H1 (cell line): Measurements from ENCODE around the gene TBX6.

Experiments used
- CBX8 ChIP-seq: fragments of 300-800, 300-1000 bp; sonication (generic); IDR thresholded peaks from 2 replicates; pipeline ENCODE4 v1.7.1; 2016; ENCODE audit warnings: low read depth, low read length, borderline replicate concordance
- CEBPB ChIP-seq: IDR thresholded peaks from 2 replicates; pipeline ENCODE4 v1.6.1; 2012; ENCODE audit warnings: low read depth, low read length
- CTCF ChIP-seq, 3 experiments: IDR thresholded peaks; 1 replicate in 2 of 3; 2 replicates in 1 of 3; pipeline versions ENCODE4 v1.5.1 to v1.6.1; 2011; ENCODE audit warnings: low read length in 3 of 3, mild to moderate bottlenecking in 3 of 3, inconsistent platforms in 2 of 3, low read depth in 1 of 3, moderate library complexity in 1 of 3; ENCODE audit not compliant: insufficient read depth in 1 of 3; ENCODE audit errors: control extremely low read depth in 1 of 3
- KDM4A ChIP-seq: IDR thresholded peaks from one replicate; pipeline ENCODE4 v1.7.1; 2012; ENCODE audit warnings: low read depth, mild to moderate bottlenecking, moderate library complexity, low read length, inconsistent platforms; ENCODE audit not compliant: severe bottlenecking
- KDM5A ChIP-seq: fragments of 200-600 bp; IDR thresholded peaks from 2 replicates; pipeline ENCODE4 v1.7.1; 2012; ENCODE audit warnings: mild to moderate bottlenecking, low read length, inconsistent platforms, mixed read lengths
- MAX ChIP-seq: IDR thresholded peaks from 2 replicates; pipeline ENCODE4 v1.6.1; 2012; ENCODE audit warnings: inconsistent platforms
- NANOG ChIP-seq: IDR thresholded peaks from 2 replicates; pipeline ENCODE4 v1.6.1; 2011; ENCODE audit warnings: low read length, low read depth, mild to moderate bottlenecking, inconsistent platforms; ENCODE audit not compliant: insufficient read depth, poor library complexity, severe bottlenecking
- NRF1 ChIP-seq: IDR thresholded peaks from 2 replicates; pipeline ENCODE4 v1.6.1; 2011; ENCODE audit warnings: mild to moderate bottlenecking, low read depth, low read length, improper control_type of control experiment
- POLR2A ChIP-seq, 2 experiments: IDR thresholded peaks; 1 replicate in 1 of 2; 2 replicates in 1 of 2; pipeline ENCODE4 v1.6.1; 2011; ENCODE audit warnings: low read depth in 2 of 2, low read length in 2 of 2, mild to moderate bottlenecking in 2 of 2; ENCODE audit errors: control extremely low read depth in 1 of 2
- SIN3A ChIP-seq, 2 experiments: IDR thresholded peaks in 1 of 2; conservative IDR thresholded peaks in 1 of 2; 2 replicates each; pipeline ENCODE4 v1.6.1; 2011 to 2012; ENCODE audit warnings: low read length in 2 of 2, improper control_type of control experiment in 1 of 2, low read depth in 1 of 2, mild to moderate bottlenecking in 1 of 2
- SP1 ChIP-seq: IDR thresholded peaks from 2 replicates; pipeline ENCODE4 v1.6.1; 2011; ENCODE audit warnings: low read depth, low read length
- TAF1 ChIP-seq: IDR thresholded peaks from 2 replicates; pipeline ENCODE4 v1.6.1; 2011; ENCODE audit warnings: mild to moderate bottlenecking, low read depth, low read length
- USF2 ChIP-seq: IDR thresholded peaks from 2 replicates; pipeline ENCODE4 v1.6.1; 2011; ENCODE audit warnings: low read length, improper control_type of control experiment
- ZNF274 ChIP-seq: IDR thresholded peaks from 2 replicates; pipeline ENCODE4 v1.7.0; 2012; ENCODE audit warnings: low read length, borderline replicate concordance; ENCODE audit errors: extremely low read depth

- TF ChIP-seq CTCF (IDR thresholded peaks at IDR 0.05; ENCODE audit: control extremely low read depth in 1 of 3, insufficient read depth in 1 of 3, low read depth in 1 of 3, low read length in 3 of 3) (no peak), TAF1 (no peak), SIN3A (conservative IDR thresholded peaks at IDR 0.05 in 1 of 2, IDR thresholded peaks at IDR 0.05 in 1 of 2; ENCODE audit: low read depth in 1 of 2, low read length in 2 of 2) (0 out of 4 replicates have a peak, but pooled peaks of 1 of the 2 experiments have one; percentile 39), POLR2A (IDR thresholded peaks at IDR 0.05; ENCODE audit: control extremely low read depth in 1 of 2, low read depth in 2 of 2, low read length in 2 of 2) (no peak), CBX8 (no peak), CEBPB (no peak), SP1 (no peak), KDM4A (no peak), ZNF274 (no peak), MAX (peak; percentile 55), NANOG (no peak), KDM5A (no peak), NRF1 (no peak), USF2 (peak; percentile 40; the same call in 1 of the 2 replicates)
Observed at GRCh38 chr16:30063893-30064728, 27.6 kb downstream of the TBX6 start.
